ENCODE data around the gene ACAP2.

- no peak for TF ChIP-seq CTCF (conservative IDR thresholded peaks at IDR 0.05)
- TF ChIP-seq ZFX (IDR thresholded peaks at IDR 0.05): no peak
Measured at GRCh38 chr3:195267096-195267495, 175.7 kb downstream of the ACAP2 start.
